GM11168 (cell line): ENCODE measurements around the gene FAM78A.
"Not testable (repeated sequence)": the region's sequence is repeated elsewhere in the genome, so short reads cannot be mapped to it uniquely, and the experiment has no call there.

Experiments
- in situ Hi-C: fragments of 300-500 bp; cut with MboI; formaldehyde crosslinking; loops from one replicate; pipeline ENCODE4 v1.12.0; 2022; ENCODE audit warnings: low sequenced_read_pairs; ENCODE audit not compliant: unreplicated experiment

Gene FAM78A

GRCh38 chr9:131282688-131283422 lies 6.5 kb upstream of the FAM78A start:
- in situ Hi-C loops, result no loop called here

- in situ Hi-C loops, result no loop called here
Observed at GRCh38 chr9:131282175-131282574, 5.9 kb upstream of the FAM78A start.

- in situ Hi-C loops, result no loop called here
Observed at GRCh38 chr9:131281119-131281965, 5.0 kb upstream of the FAM78A start.

GRCh38 chr9:131280660-131281059 lies 4.3 kb upstream of the FAM78A start:
- in situ Hi-C loops, result no loop called here

- in situ Hi-C loops, result no loop called here
Observed at GRCh38 chr9:131279863-131280570, 3.7 kb upstream of the FAM78A start.

GRCh38 chr9:131279196-131279862 lies 3.0 kb upstream of the FAM78A start:
- in situ Hi-C loops, result no loop called here

GRCh38 chr9:131278702-131279111 lies 2.4 kb upstream of the FAM78A start:
- in situ Hi-C loops, result no loop called here

GRCh38 chr9:131277910-131278701 lies 1.8 kb upstream of the FAM78A start:
- in situ Hi-C loops, result no loop called here

- in situ Hi-C loops, result no loop called here
Observed at GRCh38 chr9:131277287-131277909, 1.1 kb upstream of the FAM78A start.

GRCh38 chr9:131276891-131277286 lies 579 bp upstream of the FAM78A start:
- in situ Hi-C loops, result no loop called here

- in situ Hi-C loops, result no loop called here
Observed at GRCh38 chr9:131275332-131276093, 797 bp downstream of the FAM78A start.

- in situ Hi-C loops, result no loop called here
Observed at GRCh38 chr9:131274674-131275331, 1.5 kb downstream of the FAM78A start.

GRCh38 chr9:131273856-131274673 lies 2.2 kb downstream of the FAM78A start:
- in situ Hi-C loops, result no loop called here

GRCh38 chr9:131273146-131273855 lies 3.0 kb downstream of the FAM78A start:
- in situ Hi-C loops, result no loop called here

- in situ Hi-C loops, result no loop called here
Observed at GRCh38 chr9:131272212-131272611, 4.1 kb downstream of the FAM78A start.

- in situ Hi-C loops, result no loop called here
Observed at GRCh38 chr9:131271506-131271931, 4.8 kb downstream of the FAM78A start.

- in situ Hi-C loops, result not testable (repeated sequence)
Observed at GRCh38 chr9:131271016-131271273, 5.4 kb downstream of the FAM78A start.
